Measurements from ENCODE around the gene PTPRU.
A peak's percentile ranks its signal among the peaks of the same experiment; 100 is the strongest.
"Not testable (repeated sequence)": the region's sequence is repeated elsewhere in the genome, so short reads cannot be mapped to it uniquely, and the experiment has no call there.

Gene PTPRU

DNA sequence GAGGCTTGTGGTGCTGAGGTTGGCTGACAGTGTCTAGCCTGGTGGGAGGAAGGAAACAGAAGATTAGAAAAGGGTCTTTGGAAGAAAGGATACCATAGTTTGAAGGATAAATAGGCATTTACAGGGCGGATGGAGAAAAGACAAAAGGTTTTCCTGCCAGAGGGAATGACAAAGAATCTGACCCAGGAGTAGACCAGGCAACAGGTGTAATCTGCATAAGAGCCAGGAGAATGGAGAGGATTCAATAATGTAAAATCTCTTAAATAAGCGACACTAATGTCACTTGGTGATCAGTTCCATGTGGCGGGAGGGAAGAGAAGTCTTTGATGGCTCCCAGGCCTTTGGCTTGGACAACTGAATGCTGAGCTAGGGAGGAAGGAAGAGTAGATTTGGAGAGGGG lies 15.0 kb upstream of the PTPRU start:
- no peak for DNase-seq (ENCODE audit: low read depth, low spot score)

GRCh38 chr1:29222260-29222659 lies 14.1 kb upstream of the PTPRU start:
- not testable (repeated sequence) for DNase-seq (ENCODE audit: low read depth, low spot score)

DNA sequence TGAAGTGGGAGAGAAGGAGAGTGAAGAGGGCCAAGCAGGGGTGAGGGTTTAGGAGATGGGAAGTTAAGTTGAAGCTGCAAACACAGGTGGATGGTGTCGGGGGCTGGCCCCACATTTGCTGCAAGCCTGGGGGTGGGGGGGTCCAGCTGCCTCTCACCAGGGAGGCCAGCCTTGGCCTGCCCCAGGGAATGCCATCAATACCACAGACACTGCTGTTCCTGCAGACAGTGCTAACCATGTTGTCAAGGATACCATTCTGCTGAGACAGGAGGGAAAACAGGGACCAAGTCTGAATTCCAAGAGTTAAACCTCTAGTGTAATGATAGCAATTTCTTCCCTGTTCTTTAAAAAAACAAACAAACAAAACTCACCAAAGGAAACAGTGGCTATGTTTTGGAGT lies 13.6 kb upstream of the PTPRU start:
- DNase-seq (ENCODE audit: low read depth, low spot score): no peak

GRCh38 chr1:29223521-29223920 lies 12.8 kb upstream of the PTPRU start:
- no peak for DNase-seq (ENCODE audit: low read depth, low spot score)

DNA sequence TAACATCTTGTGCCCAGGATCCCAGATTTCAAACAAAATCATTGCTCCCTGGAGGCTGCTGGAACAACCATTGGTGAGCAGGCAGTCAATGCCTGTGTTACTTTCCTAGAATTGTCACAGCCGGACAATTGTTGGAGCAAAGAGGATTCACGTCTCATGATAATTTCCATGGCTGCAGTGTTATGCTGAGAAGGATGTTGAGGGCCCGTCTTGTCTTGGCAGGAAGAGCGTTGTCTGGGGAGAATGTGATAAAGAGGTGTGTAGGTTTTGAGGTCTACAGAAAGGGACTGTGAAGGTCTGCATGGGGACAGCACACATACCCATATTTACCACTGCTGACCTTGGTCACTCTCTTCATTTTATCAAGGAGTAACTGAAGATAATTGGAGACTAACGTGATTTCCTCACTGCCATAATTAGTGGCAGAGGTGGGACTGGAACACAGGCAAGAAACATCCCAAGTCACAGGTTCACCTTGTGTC lies 11.9 kb upstream of the PTPRU start:
- DNase-seq (ENCODE audit: low read depth, low spot score): no peak

GRCh38 chr1:29225361-29225760 lies 11.0 kb upstream of the PTPRU start:
- DNase-seq (ENCODE audit: low read depth, low spot score): no peak

- no peak for DNase-seq (ENCODE audit: low read depth, low spot score)
Measured at GRCh38 chr1:29227511-29227910, 8.8 kb upstream of the PTPRU start.

DNA sequence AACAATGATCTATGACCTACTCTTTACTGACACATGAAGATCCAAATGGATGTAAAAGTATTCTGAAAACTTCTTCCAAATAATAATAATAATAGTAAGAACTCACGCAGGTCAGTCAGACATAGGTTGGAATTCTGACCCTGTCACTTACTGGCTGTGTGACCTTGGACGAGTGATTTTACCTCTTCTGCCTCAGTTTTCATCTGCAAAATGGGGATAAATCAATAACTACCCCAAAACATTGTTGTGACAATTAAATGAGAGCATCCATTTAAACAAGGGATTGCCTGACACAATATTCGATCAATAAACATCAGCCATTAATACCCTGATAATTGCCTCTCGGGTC lies 6.1 kb upstream of the PTPRU start:
- no peak for DNase-seq (ENCODE audit: low read depth, low spot score)

- peak; percentile 93 for DNase-seq (ENCODE audit: low read depth, low spot score)
Measured at GRCh38 chr1:29230553-29231378, 5.6 kb upstream of the PTPRU start, which contains the start of gene MECR. TSS of gene MECR (minus strand) at chr1:29230934. CDS start at chr1:29230906, 28 bp downstream.

DNA sequence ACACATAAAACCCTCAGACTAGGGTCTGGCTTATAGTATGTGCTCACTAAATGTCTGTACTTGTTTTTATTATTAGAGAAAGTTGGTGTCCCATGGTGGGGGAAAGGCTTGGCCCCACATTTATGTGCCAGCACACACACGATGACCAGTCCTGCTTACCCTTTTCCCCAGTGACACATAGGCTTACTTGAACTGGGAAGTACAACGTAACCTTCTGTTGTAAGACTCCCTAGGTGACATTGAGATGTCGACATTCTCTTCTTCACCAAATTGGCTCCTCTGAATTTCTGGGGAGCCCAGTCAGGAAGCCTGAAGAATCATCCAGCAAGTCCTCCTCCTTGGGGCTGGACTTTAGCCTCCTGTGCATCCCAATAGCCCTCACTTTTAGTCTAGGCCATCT lies 3.9 kb upstream of the PTPRU start:
- DNase-seq (ENCODE audit: low read depth, low spot score): no peak

DNA sequence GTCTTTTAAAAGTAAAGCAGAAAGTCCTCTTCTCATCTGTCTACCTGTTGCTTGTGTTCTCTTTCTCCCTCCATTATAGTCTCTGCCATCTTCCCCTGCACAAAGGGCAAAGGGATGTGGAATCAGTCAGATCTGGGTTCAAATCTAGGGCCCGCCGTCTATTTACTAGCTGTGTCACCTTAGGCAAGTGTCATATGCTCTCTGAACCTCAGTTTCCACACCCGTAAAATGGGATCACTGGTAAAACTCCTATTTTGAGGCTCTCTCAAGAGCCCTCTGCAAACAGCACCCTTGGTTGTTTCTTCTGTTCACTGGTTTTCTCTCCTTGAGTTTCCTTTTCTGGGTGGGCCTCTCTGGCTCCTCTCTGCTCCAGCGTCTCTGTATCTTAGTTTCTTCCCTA lies 2.6 kb upstream of the PTPRU start:
- DNase-seq (ENCODE audit: low read depth, low spot score): no peak

GRCh38 chr1:29234471-29234870 lies 1.9 kb upstream of the PTPRU start:
- DNase-seq (ENCODE audit: low read depth, low spot score): no peak

- not testable (repeated sequence) for DNase-seq (ENCODE audit: low read depth, low spot score)
Measured at GRCh38 chr1:29234881-29235280, 1.4 kb upstream of the PTPRU start.

DNA sequence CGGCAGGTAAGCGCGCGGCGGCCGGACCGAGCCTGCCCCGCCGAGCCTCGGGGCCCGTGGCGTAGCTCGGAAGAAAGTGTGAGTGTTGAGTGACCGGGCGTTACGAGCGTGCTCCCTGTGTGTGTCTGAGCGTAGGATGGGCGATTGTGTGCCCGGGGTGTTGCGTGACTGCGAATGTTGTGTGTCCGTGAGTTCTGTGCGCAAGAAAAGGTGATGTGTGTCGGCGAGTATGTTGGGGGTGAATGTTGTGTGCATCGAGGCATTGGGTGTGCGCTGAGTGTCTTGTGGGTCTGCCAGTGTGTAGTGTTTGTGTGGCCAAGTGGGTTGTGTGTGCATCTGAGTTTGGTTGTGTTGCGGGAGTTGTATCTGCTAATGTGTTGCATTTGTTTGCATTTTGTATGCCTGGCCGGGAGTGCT lies 398 bp downstream of the PTPRU start:
- DNase-seq (ENCODE audit: low read depth, low spot score): no peak

DNA sequence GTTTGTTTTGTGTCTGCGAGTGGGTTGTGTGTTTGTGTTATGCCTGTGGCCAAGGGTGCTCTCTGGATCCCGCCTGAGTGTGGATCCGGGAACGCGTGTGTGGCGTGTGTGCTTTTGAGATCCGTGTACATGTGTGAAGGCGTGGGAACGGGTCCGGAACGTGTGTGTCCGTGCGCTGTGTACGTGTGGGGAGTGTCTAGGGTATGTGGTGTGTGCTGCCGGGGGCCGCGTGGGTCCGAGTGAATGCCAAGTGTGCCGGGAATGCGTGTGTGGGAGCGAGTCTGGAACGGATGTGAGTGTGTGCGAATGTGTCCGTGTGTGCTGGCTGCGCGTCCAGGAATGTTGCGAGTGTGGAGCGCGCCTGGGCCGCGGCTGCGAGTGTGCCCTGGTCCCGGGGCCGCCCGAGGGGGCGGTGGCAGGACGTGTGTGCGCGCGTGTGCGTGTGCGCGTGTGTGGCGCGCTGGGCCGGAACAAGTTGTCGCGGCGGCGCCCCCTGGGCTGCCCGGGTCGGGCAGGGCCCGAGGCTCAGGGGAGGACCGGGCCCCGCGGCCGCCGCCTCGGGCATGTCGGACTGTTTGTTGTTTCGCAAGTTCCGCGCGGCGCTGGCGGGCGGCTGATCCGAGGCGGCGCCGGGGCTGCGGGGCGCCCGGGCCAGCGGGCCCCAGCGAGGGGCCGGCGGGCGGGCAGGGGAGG lies 953 bp downstream of the PTPRU start:
- no peak for DNase-seq (ENCODE audit: low read depth, low spot score)

GRCh38 chr1:29237852-29238619 lies 1.7 kb downstream of the PTPRU start:
- no peak for DNase-seq (ENCODE audit: low read depth, low spot score)

DNA sequence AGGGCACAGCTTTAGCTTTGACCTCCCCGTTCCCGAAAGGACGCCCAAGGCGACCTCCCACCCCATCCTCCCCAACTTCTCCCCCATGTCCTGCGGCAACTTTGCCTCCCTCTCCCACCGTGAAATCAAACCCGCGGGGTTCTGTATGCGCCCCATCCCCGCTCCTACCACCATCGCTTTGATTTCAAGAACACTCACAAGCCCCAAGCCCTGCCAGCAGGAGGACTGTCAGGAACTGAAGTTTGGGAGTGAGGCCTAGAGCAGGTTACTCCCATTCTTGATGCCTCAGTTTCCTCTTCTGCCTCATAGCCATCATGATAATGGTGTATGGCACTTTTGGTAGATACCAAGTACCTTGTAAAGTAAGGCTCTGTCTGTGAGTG lies 2.3 kb downstream of the PTPRU start:
- DNase-seq (ENCODE audit: low read depth, low spot score): no peak

DNA sequence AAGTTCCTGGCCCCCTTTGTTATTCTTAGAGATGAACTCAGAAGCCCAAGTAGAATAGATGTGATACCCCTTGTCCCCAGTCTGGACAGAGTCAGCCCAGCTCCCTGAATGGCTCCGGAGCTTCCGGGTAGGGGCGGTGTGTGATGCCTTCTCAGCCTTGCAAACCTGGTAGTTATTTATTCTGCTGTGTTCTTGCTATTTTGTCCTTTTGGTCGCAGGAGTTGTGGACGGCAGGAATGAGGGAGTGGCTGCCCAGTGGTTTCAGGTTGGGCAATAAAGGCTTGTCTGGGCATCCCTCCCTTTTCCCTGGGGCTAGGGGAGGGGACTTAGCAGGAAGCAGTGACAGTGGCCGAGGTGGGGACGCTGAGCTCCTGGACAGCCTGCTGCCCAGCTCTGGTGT lies 2.8 kb downstream of the PTPRU start:
- DNase-seq (ENCODE audit: low read depth, low spot score): no peak

DNA sequence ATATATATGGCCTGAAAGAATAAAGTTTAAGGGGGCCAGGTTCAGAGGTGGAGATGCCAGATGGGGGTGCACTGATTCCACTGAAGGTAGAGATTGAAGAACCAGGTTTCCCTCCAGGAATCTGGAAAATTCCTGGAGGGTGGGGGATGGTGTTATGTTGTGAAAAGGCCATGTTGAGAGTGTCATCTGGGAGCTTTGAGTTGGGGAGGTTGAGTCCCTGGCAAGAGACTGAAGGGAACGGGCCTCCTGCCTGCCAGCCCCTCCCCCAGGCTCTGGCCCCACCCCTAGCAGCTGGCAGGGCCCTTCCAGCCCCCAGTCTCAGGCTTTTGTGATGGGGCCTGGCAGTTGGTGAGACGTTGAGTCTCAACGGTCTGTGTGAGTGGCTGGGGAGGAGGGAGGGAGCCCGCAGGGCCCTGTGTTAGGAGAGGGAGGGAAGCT lies 4.1 kb downstream of the PTPRU start:
- DNase-seq (ENCODE audit: low read depth, low spot score): no peak

DNA sequence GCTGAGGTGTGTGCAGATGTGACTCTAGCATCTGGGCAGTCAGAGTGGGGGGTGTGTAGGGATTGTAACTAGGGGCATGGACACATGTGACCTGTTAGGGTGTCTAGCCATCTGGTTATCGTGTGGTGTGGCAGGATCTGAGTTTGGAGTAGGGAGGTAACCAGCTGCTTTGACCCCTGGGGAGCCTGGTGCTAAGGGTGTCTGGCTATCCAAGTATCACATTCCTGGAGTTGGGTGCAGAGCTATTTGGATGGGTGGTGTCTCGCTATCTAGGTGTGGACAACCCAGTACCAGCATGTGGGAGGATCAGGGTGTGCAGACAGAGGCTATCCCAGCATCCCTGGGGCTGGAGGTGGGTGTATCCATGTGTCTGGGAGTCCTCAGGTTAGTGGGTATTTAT lies 4.7 kb downstream of the PTPRU start:
- DNase-seq (ENCODE audit: low read depth, low spot score): no peak

GRCh38 chr1:29243023-29243870 lies 6.9 kb downstream of the PTPRU start:
- DNase-seq (ENCODE audit: low read depth, low spot score): no peak

DNA sequence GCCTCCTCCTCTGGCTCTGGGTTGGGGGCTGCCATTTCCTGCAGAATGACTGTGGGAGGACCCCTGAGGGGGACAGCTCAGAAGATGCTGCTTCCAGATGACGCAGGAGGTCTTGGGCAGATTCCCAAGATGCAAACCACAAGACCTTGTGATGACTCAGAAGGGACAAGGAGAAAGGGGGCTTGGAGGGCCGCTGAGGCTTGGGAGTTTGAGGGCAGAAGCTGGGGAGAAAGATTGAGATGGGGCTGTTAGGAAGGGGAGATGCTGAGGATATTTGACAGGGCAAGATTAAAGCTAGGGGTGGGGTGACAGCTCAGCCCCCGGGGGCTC lies 7.5 kb downstream of the PTPRU start:
- no peak for DNase-seq (ENCODE audit: low read depth, low spot score)
